Breast epithelium (tissue), 3 donors: ENCODE data around the gene FBXW9.

Experiments used
- CTCF ChIP-seq, 3 donors: fragments of 450-650 bp; IDR thresholded peaks; one replicate each; pipeline ENCODE4 v1.5.1; 2016 to 2017; ENCODE audit warnings: antibody characterized with exemption in 3 of 3, mild to moderate bottlenecking in 3 of 3, moderate library complexity in 3 of 3
- POLR2AphosphoS5 ChIP-seq, 3 donors: sonication (generic); formaldehyde crosslinking; IDR thresholded peaks; one replicate each; pipeline ENCODE4 v1.6.1; 2017; ENCODE audit warnings: antibody characterized with exemption in 3 of 3

GRCh38 chr19:12680034-12680433, 16.4 kb downstream of the FBXW9 start:
- TF ChIP-seq CTCF (IDR thresholded peaks at IDR 0.05) = no peak
- no peak for TF ChIP-seq POLR2AphosphoS5 (IDR thresholded peaks at IDR 0.05)
